SU-DHL-6 (cell line): ENCODE measurements around the gene FRMD3.
A peak's percentile ranks its signal among the peaks of the same experiment; 100 is the strongest.

Source experiments
- H2AFZ ChIP-seq: fragments of 200-600 bp; sonication (generic); 2 replicates; pipeline ENCODE4 v1.6.1; 2014; ENCODE audit warnings: low read depth, mild to moderate bottlenecking, moderate library complexity, mixed read lengths, antibody characterized with exemption, low read length; ENCODE audit not compliant: severe bottlenecking
- H3F3A ChIP-seq: fragments of 200-600 bp; shearing (Covaris generic); 2 replicates; pipeline ENCODE4 v1.6.0; 2016; ENCODE audit warnings: antibody characterized with exemption, mild to moderate bottlenecking; ENCODE audit not compliant: insufficient read depth
- H3K27ac ChIP-seq: fragments of 200-600 bp; sonication (generic); 2 replicates; pipeline ENCODE4 v1.5.1; 2016; ENCODE audit warnings: low read depth, mild to moderate bottlenecking, low read length, moderate library complexity, mixed read lengths
- H3K27me3 ChIP-seq: fragments of 200-600 bp; sonication (generic), shearing (Covaris generic); 2 replicates; pipeline ENCODE4 v1.6.0; 2014; ENCODE audit warnings: mild to moderate bottlenecking, low read length
- H3K36me3 ChIP-seq: fragments of 200-600 bp; sonication (generic); 2 replicates; pipeline ENCODE4 v1.6.1; 2014; ENCODE audit warnings: mild to moderate bottlenecking, low read length, mixed read lengths
- H3K4me2 ChIP-seq: fragments of 300-600, 200-600 bp; shearing (Covaris generic), sonication (generic); 2 replicates; pipeline ENCODE4 v1.6.0; 2014; ENCODE audit warnings: low read length, low read depth, mild to moderate bottlenecking; ENCODE audit not compliant: poor library complexity, severe bottlenecking
- H3K4me3 ChIP-seq: fragments of 200-600 bp; sonication (generic); 2 replicates; pipeline ENCODE4 v1.5.1; 2014; ENCODE audit warnings: antibody characterized with exemption, low read length, mild to moderate bottlenecking, mixed read lengths; ENCODE audit not compliant: insufficient read depth, poor library complexity, severe bottlenecking
- H3K79me2 ChIP-seq: fragments of 200-600 bp; sonication (generic); 2 replicates; pipeline ENCODE4 v1.6.1; 2014; ENCODE audit warnings: mild to moderate bottlenecking, low read length, moderate library complexity; ENCODE audit not compliant: insufficient read depth
- H3K9ac ChIP-seq: fragments of 200-600 bp; sonication (generic); 2 replicates; pipeline ENCODE4 v1.7.0; 2014; ENCODE audit warnings: mild to moderate bottlenecking, low read length
- H3K9me2 ChIP-seq: fragments of 200-600 bp; sonication (generic); replicated peaks from 2 replicates; pipeline ENCODE4 v1.6.1; 2014; ENCODE audit warnings: low read length; ENCODE audit not compliant: insufficient read depth
- H3K9me3 ChIP-seq: fragments of 200-600 bp; sonication (generic); 2 replicates; pipeline ENCODE4 v1.6.1; 2014; ENCODE audit warnings: low read length, mixed read lengths; ENCODE audit not compliant: insufficient read depth
- H4K20me1 ChIP-seq: fragments of 200-600 bp; sonication (generic); 2 replicates; pipeline ENCODE4 v1.6.1; 2014; ENCODE audit warnings: low read depth, mild to moderate bottlenecking, antibody characterized with exemption, low read length, moderate library complexity, mixed read lengths
- CTCF ChIP-seq: fragments of 200-600 bp; sonication (generic); IDR thresholded peaks from one replicate; pipeline ENCODE4 v1.5.1; 2017; ENCODE audit warnings: antibody characterized with exemption, mild to moderate bottlenecking, low read length, moderate library complexity; ENCODE audit not compliant: insufficient read depth, poor library complexity, severe bottlenecking
- EZH2phosphoT487 ChIP-seq: fragments of 200-600 bp; sonication (generic), shearing (Covaris generic); conservative IDR thresholded peaks from 2 replicates; pipeline ENCODE4 v1.6.1; 2018; ENCODE audit warnings: mild to moderate bottlenecking, antibody characterized with exemption, low read length, moderate library complexity, mixed read lengths

The FRMD3 gene

DNA sequence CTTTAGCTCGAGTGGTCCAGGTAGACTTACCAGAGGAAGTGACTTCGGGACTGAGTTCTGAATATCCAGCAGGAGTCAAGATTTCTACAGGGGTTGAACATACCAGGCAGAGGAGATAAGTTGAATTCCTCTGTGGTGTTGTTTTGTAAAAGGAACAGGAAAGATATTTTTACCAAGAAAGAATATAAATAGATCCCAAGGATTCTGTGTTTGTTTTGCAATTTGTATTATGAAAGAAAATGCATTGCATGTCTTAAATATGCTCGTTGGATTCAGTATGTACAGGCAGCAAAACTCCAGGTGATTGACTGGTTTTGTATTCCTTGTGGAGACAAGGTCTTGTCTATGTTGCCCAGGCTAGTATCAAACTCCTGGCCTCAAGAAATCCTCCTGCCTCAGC lies 197.8 kb downstream of the FRMD3 start:
- no peak overlapping the region for H3K27ac ChIP-seq
- no peaks in the 10 kb centered on the region for H3K36me3 ChIP-seq
- no peak overlapping the region for H3K4me2 ChIP-seq

GRCh38 chr9:83339435-83339834 lies 198.8 kb downstream of the FRMD3 start:
- Histone ChIP-seq H3K79me2 (no peaks in the 10 kb centered on the region), H2AFZ (no peak overlapping the region), H3K4me3 (no peak overlapping the region), H3K9me3 (no peaks in the 10 kb centered on the region), H3K4me2 (no peak overlapping the region), H3F3A (no peaks in the 10 kb centered on the region), H3K9me2 (no peaks in the 10 kb centered on the region), H4K20me1 (no peaks in the 10 kb centered on the region), H3K27me3 (no peaks in the 10 kb centered on the region), H3K27ac (no peak overlapping the region), H3K36me3 (no peaks in the 10 kb centered on the region), H3K9ac (no peak overlapping the region)
- TF ChIP-seq CTCF (no peak), EZH2phosphoT487 (no peak)

More for the DNA sequence above, 197.8 kb downstream of the FRMD3 start:
- Histone ChIP-seq H3K4me3 (no peak overlapping the region), H3K27me3 (no peaks in the 10 kb centered on the region), H3K79me2 (no peaks in the 10 kb centered on the region), H3K9me2 (no peaks in the 10 kb centered on the region), H3F3A (no peaks in the 10 kb centered on the region), H3K9me3 (no peaks in the 10 kb centered on the region), H4K20me1 (no peaks in the 10 kb centered on the region), H2AFZ (no peak overlapping the region), H3K9ac (no peak overlapping the region)
- TF ChIP-seq EZH2phosphoT487: no peak
- TF ChIP-seq CTCF: no peak

- Histone ChIP-seq H3K36me3 (no peaks in the 10 kb centered on the region), H4K20me1 (no peaks in the 10 kb centered on the region), H2AFZ (no peak overlapping the region), H3K9me2 (no peaks in the 10 kb centered on the region), H3K79me2 (no peaks in the 10 kb centered on the region), H3F3A (no peaks in the 10 kb centered on the region), H3K27me3 (no peaks in the 10 kb centered on the region), H3K27ac (no peak overlapping the region), H3K4me3 (no peak overlapping the region), H3K9ac (no peak overlapping the region), H3K9me3 (no peaks in the 10 kb centered on the region), H3K4me2 (no peak overlapping the region)
- TF ChIP-seq EZH2phosphoT487 (no peak), CTCF (no peak)
Observed at GRCh38 chr9:83336706-83337105, 201.5 kb downstream of the FRMD3 start.

- Histone ChIP-seq H3K79me2 (no peaks in the 10 kb centered on the region), H3K9me2 (no peaks in the 10 kb centered on the region), H4K20me1 (no peaks in the 10 kb centered on the region), H3K4me3 (no peak overlapping the region), H3K36me3 (no peaks in the 10 kb centered on the region), H3F3A (no peaks in the 10 kb centered on the region), H3K4me2 (no peak overlapping the region), H3K9ac (no peak overlapping the region), H3K9me3 (no peaks in the 10 kb centered on the region), H3K27me3 (no peaks in the 10 kb centered on the region), H3K27ac (no peak overlapping the region), H2AFZ (no peak overlapping the region)
- TF ChIP-seq EZH2phosphoT487 (no peak), CTCF (peak; percentile 84)
Observed at GRCh38 chr9:83334320-83334719, 203.9 kb downstream of the FRMD3 start.
